SK-N-MC (cell line): ENCODE data around the gene IGF2BP3.

Experiments used
- EZH2 ChIP-seq: fragments of 200-600 bp; sonication (generic); IDR thresholded peaks from one replicate; pipeline ENCODE4 v1.6.1; 2017; ENCODE audit warnings: antibody characterized with exemption
- FOXP2 ChIP-seq: optimal IDR thresholded peaks from 2 replicates; pipeline ENCODE3; 2011; ENCODE audit warnings: mild to moderate bottlenecking, moderate library complexity; ENCODE audit not compliant: insufficient read depth; ENCODE audit errors: extremely low read length, control extremely low read depth
- POLR2AphosphoS5 ChIP-seq: IDR thresholded peaks from 2 replicates; pipeline ENCODE4 v1.6.1; 2012; ENCODE audit warnings: mild to moderate bottlenecking, low read depth, low read length, borderline replicate concordance

DNA sequence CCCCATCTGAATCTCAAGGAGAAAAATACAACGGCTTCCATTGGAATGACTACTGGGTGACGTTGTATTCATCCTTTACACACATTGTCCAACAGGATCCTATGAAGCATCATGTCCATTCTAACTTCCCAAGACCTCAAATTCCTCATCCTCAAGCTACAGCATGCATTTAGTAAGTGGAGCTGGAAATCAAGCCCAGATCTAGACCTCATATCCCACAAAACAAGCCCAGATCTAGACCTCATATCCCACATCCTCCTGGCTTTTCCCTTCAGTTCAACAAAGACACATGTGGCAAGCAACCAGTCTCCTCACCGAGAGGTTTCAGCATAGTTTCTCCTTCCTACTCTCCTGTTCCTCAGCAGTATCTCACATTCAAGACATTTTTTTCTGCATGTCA lies 12.2 kb downstream of the IGF2BP3 start:
- TF ChIP-seq EZH2, result no peak
- TF ChIP-seq POLR2AphosphoS5, result no peak
- TF ChIP-seq FOXP2, result no peak
